ENCODE data around the gene IL17B.

The IL17B gene

GRCh38 chr5:149409268-149409948 is 30.3 kb upstream of the IL17B start:
- DNase-seq (ENCODE audit: low read depth) = no peak
- no peak overlapping the region for H3K4me3 ChIP-seq (ENCODE audit: low read depth, low read length)
- TF ChIP-seq CTCF (IDR thresholded peaks at IDR 0.05; ENCODE audit: low read depth, low read length, missing control alignments) = no peak

GRCh38 chr5:149408252-149409099 is 29.4 kb upstream of the IL17B start:
- H3K4me3 ChIP-seq (ENCODE audit: low read depth, low read length) = no peak overlapping the region
- TF ChIP-seq CTCF (IDR thresholded peaks at IDR 0.05; ENCODE audit: low read depth, low read length, missing control alignments) = no peak
- DNase-seq (ENCODE audit: low read depth) = no peak

- H3K4me3 ChIP-seq (ENCODE audit: low read depth, low read length) = no peak overlapping the region
Measured at GRCh38 chr5:149407323-149408251, 28.5 kb upstream of the IL17B start.

GRCh38 chr5:149406979-149407306 is 27.9 kb upstream of the IL17B start:
- DNase-seq (ENCODE audit: low read depth) = no peak
- H3K4me3 ChIP-seq (ENCODE audit: low read depth, low read length) = no peak overlapping the region
- no peak for TF ChIP-seq CTCF (IDR thresholded peaks at IDR 0.05; ENCODE audit: low read depth, low read length, missing control alignments)

More at GRCh38 chr5:149407323-149408251, 28.5 kb upstream of the IL17B start:
- DNase-seq (ENCODE audit: low read depth) = no peak
- TF ChIP-seq CTCF (IDR thresholded peaks at IDR 0.05; ENCODE audit: low read depth, low read length, missing control alignments) = no peak

- no peak overlapping the region for H3K4me3 ChIP-seq (ENCODE audit: low read depth, low read length)
- DNase-seq (ENCODE audit: low read depth) = no peak
- TF ChIP-seq CTCF (IDR thresholded peaks at IDR 0.05; ENCODE audit: low read depth, low read length, missing control alignments) = no peak
Measured at GRCh38 chr5:149406203-149406978, 27.3 kb upstream of the IL17B start.

GRCh38 chr5:149405550-149406202 is 26.6 kb upstream of the IL17B start:
- DNase-seq (ENCODE audit: low read depth) = no peak
- H3K4me3 ChIP-seq (ENCODE audit: low read depth, low read length) = no peak overlapping the region
- TF ChIP-seq CTCF (IDR thresholded peaks at IDR 0.05; ENCODE audit: low read depth, low read length, missing control alignments) = no peak

Data from GM12864 (cell line).